Rectal smooth muscle tissue (tissue), 1 donor: ENCODE data around the gene AS3MT.
A peak's percentile ranks its signal among the peaks of the same experiment; 100 is the strongest.
"Not testable (repeated sequence)": the region's sequence is repeated elsewhere in the genome, so short reads cannot be mapped to it uniquely, and the experiment has no call there.

Source experiments
- H3K27ac ChIP-seq: one replicate; pipeline ENCODE4 v1.7.0; 2013; ENCODE audit warnings: low read depth, low read length, inconsistent platforms
- H3K27me3 ChIP-seq: one replicate; pipeline ENCODE4 v1.7.0; 2013; ENCODE audit warnings: low read length; ENCODE audit not compliant: control insufficient read depth, insufficient read depth
- H3K36me3 ChIP-seq: one replicate; pipeline ENCODE4 v1.7.0; 2013; ENCODE audit warnings: low read length; ENCODE audit not compliant: control insufficient read depth, insufficient read depth
- H3K4me1 ChIP-seq: one replicate; pipeline ENCODE4 v1.7.0; 2013; ENCODE audit warnings: low read length; ENCODE audit not compliant: control insufficient read depth, insufficient read depth
- H3K4me3 ChIP-seq: one replicate; pipeline ENCODE4 v1.7.0; 2013; ENCODE audit warnings: low read length
- H3K9ac ChIP-seq: one replicate; pipeline ENCODE4 v1.7.0; 2013; ENCODE audit warnings: low read length

Gene AS3MT, protein sequence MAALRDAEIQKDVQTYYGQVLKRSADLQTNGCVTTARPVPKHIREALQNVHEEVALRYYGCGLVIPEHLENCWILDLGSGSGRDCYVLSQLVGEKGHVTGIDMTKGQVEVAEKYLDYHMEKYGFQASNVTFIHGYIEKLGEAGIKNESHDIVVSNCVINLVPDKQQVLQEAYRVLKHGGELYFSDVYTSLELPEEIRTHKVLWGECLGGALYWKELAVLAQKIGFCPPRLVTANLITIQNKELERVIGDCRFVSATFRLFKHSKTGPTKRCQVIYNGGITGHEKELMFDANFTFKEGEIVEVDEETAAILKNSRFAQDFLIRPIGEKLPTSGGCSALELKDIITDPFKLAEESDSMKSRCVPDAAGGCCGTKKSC

GRCh38 chr10:102869258-102870198 is at the start of gene AS3MT:
Gene AS3MT (plus strand): TSS chr10:102869470. CDS start chr10:102869593, 123 bp downstream.
- Histone ChIP-seq H3K4me1 (no peaks in the 10 kb centered on the region), H3K36me3 (no peaks in the 10 kb centered on the region), H3K4me3 (peak within 1 kb of the TSS; percentile 82), H3K27me3 (no peaks in the 10 kb centered on the region), H3K27ac (no peak within 1 kb of the TSS), H3K9ac (peak within 1 kb of the TSS; percentile 33)

- H3K36me3 ChIP-seq, H3K4me3 ChIP-seq, H3K27ac ChIP-seq, H3K9ac ChIP-seq, H3K27me3 ChIP-seq: not testable (repeated sequence)
- peaks cover 14% of the 10 kb centered on the region for H3K4me1 ChIP-seq
These were observed 49.3 kb upstream of the AS3MT start for GRCh38 chr10:102820008-102820407.

DNA sequence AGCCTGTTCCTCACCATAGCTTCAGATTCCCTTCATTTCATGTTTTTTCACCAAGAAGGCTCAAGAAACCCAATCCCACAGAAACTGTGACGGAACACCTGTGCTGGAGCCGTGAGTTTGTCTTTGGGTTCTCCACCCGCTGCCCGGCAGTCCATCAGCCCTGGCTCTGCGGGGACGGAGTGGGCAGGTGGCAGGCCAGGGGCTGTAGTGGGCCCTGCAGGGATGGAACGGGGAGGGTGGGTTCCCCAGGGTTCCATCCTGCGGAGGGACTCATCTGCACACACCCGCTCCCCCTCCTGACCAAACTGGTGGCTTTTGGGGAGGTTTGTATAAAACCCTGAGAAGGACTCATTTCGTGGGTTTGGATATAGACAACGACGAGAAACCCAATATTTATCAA is 47.0 kb upstream of the AS3MT start:
- Histone ChIP-seq H3K36me3 (no peaks in the 10 kb centered on the region), H3K9ac (no peak overlapping the region), H3K27me3 (no peaks in the 10 kb centered on the region), H3K4me3 (no peak overlapping the region), H3K27ac (no peak overlapping the region), H3K4me1 (no peaks in the 10 kb centered on the region)

- H3K36me3 ChIP-seq, result no peaks in the 10 kb centered on the region
- H3K27me3 ChIP-seq, result no peaks in the 10 kb centered on the region
- no peak overlapping the region for H3K9ac ChIP-seq
- no peak overlapping the region for H3K4me3 ChIP-seq
- H3K4me1 ChIP-seq, result no peaks in the 10 kb centered on the region
- no peak overlapping the region for H3K27ac ChIP-seq
These were observed 44.6 kb upstream of the AS3MT start for GRCh38 chr10:102824664-102825063.

GRCh38 chr10:102826148-102826796 is 43.0 kb upstream of the AS3MT start:
- H3K4me3 ChIP-seq, result no peak overlapping the region
- H3K9ac ChIP-seq, result no peak overlapping the region
- H3K36me3 ChIP-seq, result no peaks in the 10 kb centered on the region
- no peaks in the 10 kb centered on the region for H3K27me3 ChIP-seq
- no peak overlapping the region for H3K27ac ChIP-seq
- no peaks in the 10 kb centered on the region for H3K4me1 ChIP-seq

DNA sequence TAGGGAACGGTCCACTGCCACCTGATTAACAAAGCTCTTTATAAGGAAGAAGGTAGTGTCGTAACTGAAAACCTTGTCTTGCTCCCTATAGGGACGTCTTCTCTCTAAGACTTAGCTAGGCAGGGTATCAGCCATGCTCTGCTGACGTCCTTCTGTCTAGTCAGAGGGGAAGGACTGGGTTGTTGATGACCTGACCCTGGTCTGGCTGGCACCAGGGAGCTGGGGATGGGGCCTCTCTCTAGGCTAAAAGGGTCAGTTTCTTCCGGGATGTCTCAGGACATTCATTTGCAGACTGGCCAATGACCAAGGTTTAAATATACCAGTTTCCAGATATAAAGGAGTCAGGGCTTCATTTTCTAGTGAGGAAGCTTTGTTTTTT is 41.7 kb upstream of the AS3MT start:
- Histone ChIP-seq H3K4me1 (no peaks in the 10 kb centered on the region), H3K36me3 (no peaks in the 10 kb centered on the region), H3K4me3 (no peak overlapping the region), H3K27ac (no peak overlapping the region), H3K9ac (no peak overlapping the region), H3K27me3 (no peaks in the 10 kb centered on the region)

GRCh38 chr10:102831322-102832071 is 37.8 kb upstream of the AS3MT start:
- H3K27me3 ChIP-seq, result no peaks in the 10 kb centered on the region
- H3K36me3 ChIP-seq, result no peaks in the 10 kb centered on the region
- no peak overlapping the region for H3K9ac ChIP-seq
- H3K27ac ChIP-seq, result no peak overlapping the region
- H3K4me1 ChIP-seq, result no peaks in the 10 kb centered on the region
- no peak overlapping the region for H3K4me3 ChIP-seq

DNA sequence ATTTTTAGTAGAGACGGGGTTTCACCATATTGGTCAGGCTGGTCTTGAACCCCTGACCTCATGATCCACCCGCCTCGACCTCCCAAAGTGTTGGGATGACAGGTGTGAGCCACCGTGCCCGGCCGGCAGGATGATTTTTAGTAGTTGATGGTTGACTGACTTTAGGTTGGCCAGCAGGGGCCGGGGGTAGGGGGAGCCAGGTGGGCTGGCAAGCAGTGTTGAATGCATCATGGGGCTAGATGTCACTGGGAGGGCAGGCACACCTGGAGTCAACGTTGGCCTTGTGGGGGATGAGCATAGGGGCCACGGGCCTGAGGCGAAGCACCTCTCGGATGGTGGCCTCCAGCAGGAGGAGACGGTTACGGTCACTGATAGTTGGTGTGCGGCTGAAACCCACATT is 37.0 kb upstream of the AS3MT start:
- Histone ChIP-seq H3K36me3 (no peaks in the 10 kb centered on the region), H3K4me1 (no peaks in the 10 kb centered on the region), H3K27ac (no peak overlapping the region), H3K27me3 (no peaks in the 10 kb centered on the region), H3K4me3 (no peak overlapping the region), H3K9ac (no peak overlapping the region)

DNA sequence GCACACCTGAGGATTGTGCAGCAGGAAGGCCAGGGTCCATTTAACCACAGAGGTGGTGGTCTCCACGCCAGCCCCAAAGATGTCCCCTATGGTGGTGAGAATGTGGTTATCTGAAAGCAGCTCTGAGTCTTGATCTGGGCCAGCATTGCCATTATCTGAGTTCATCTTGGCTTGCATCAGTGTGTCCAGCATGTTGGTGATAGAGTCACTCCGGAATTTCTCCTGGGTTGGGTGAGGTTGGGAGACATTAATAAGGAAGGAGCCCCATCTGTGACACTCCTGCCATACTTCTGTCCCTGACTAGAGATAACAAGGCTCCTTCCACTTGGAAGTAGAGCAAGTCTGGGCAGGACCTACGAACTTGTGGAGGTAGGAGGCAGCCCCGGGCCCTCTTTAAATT is 36.3 kb upstream of the AS3MT start:
- H3K27ac ChIP-seq, result no peak overlapping the region
- H3K4me1 ChIP-seq, result no peaks in the 10 kb centered on the region
- H3K9ac ChIP-seq, result no peak overlapping the region
- H3K4me3 ChIP-seq, result no peak overlapping the region
- no peaks in the 10 kb centered on the region for H3K27me3 ChIP-seq
- no peaks in the 10 kb centered on the region for H3K36me3 ChIP-seq

- Histone ChIP-seq H3K36me3 (no peaks in the 10 kb centered on the region), H3K27me3 (no peaks in the 10 kb centered on the region), H3K27ac (no peak overlapping the region), H3K9ac (no peak overlapping the region), H3K4me1 (no peaks in the 10 kb centered on the region), H3K4me3 (no peak overlapping the region)
These were observed 35.1 kb upstream of the AS3MT start for GRCh38 chr10:102834143-102834542.

- no peaks in the 10 kb centered on the region for H3K36me3 ChIP-seq
- H3K27me3 ChIP-seq, result no peaks in the 10 kb centered on the region
- H3K4me3 ChIP-seq, result no peak overlapping the region
- no peaks in the 10 kb centered on the region for H3K4me1 ChIP-seq
- H3K27ac ChIP-seq, result no peak overlapping the region
- H3K9ac ChIP-seq, result no peak overlapping the region
These were observed 34.2 kb upstream of the AS3MT start for GRCh38 chr10:102835007-102835482.
